ENCODE results near the gene HIRA.

DNA sequence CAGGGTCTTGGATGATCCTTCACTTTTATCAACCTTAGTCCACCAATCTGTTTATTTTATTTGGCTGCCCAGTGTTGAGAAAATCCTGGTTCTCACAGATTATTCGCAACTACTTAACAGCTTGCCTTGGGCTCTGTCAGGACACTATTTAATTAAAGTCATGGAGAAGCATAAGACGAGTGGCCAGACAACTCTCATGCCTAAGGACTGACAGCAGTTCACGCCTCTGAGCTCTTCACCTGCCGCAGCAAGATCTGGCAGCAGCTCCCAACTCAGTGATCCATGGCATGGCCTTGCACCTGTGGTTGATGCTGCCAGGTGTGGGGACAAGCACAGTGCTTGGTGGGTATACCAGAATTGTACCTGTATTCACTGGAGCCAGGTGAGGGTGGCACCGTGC is 37.8 kb downstream of the HIRA start:
- TF ChIP-seq EZH2 (IDR thresholded peaks at IDR 0.05; ENCODE audit: borderline replicate concordance, insufficient read depth, low read length, poor library complexity, severe bottlenecking): no peak
- TF ChIP-seq TAF1 (IDR thresholded peaks at IDR 0.05; ENCODE audit: low read depth): no peak
- no peak for TF ChIP-seq POLR2AphosphoS5 (IDR thresholded peaks at IDR 0.05)

Data from neural cell (in vitro differentiated cells).